ENCODE data around the gene RCOR2. TPM values are rescaled to one million over a fixed set of nuclear protein-coding genes. Genes with fewer than 3 reads are reported as not detected.

Gene RCOR2
- total RNA-seq, 1 donor from 2014 or later, result 1.3 TPM

- no peak for DNase-seq (ENCODE audit: low read depth, low spot score)
These were observed 9.0 kb downstream of the RCOR2 start for GRCh38 chr11:63907808-63908530.

- DNase-seq (ENCODE audit: low read depth, low spot score), result no peak
These were observed 9.9 kb downstream of the RCOR2 start for GRCh38 chr11:63907063-63907462.

GRCh38 chr11:63906585-63906984, 10.4 kb downstream of the RCOR2 start:
- no peak for DNase-seq (ENCODE audit: low read depth, low spot score)

GRCh38 chr11:63906087-63906486, 10.9 kb downstream of the RCOR2 start:
- no peak for DNase-seq (ENCODE audit: low read depth, low spot score)

- no peak for DNase-seq (ENCODE audit: low read depth, low spot score)
These were observed 11.8 kb downstream of the RCOR2 start for GRCh38 chr11:63905179-63905578.

- no peak for DNase-seq (ENCODE audit: low read depth, low spot score)
These were observed 12.2 kb downstream of the RCOR2 start for GRCh38 chr11:63904743-63905142.

- no peak for DNase-seq (ENCODE audit: low read depth, low spot score)
These were observed 13.1 kb downstream of the RCOR2 start for GRCh38 chr11:63903884-63904283.

GRCh38 chr11:63901660-63902059, 15.3 kb downstream of the RCOR2 start:
- DNase-seq (ENCODE audit: low read depth, low spot score), result no peak

GRCh38 chr11:63897459-63898146, 19.4 kb downstream of the RCOR2 start:
- DNase-seq (ENCODE audit: low read depth, low spot score), result no peak

- no peak for DNase-seq (ENCODE audit: low read depth, low spot score)
These were observed 20.9 kb downstream of the RCOR2 start for GRCh38 chr11:63896071-63896470.

GRCh38 chr11:63893355-63893754, 23.6 kb downstream of the RCOR2 start:
- DNase-seq (ENCODE audit: low read depth, low spot score), result no peak

GRCh38 chr11:63892228-63892627, 24.7 kb downstream of the RCOR2 start:
- no peak for DNase-seq (ENCODE audit: low read depth, low spot score)

GRCh38 chr11:63890368-63890767, 26.6 kb downstream of the RCOR2 start:
- DNase-seq (ENCODE audit: low read depth, low spot score), result no peak

GRCh38 chr11:63889344-63889743, 27.6 kb downstream of the RCOR2 start:
- DNase-seq (ENCODE audit: low read depth, low spot score), result no peak

GRCh38 chr11:63888170-63889086, 28.5 kb downstream of the RCOR2 start:
- no peak for DNase-seq (ENCODE audit: low read depth, low spot score)

GRCh38 chr11:63887386-63887999, 29.5 kb downstream of the RCOR2 start:
- DNase-seq (ENCODE audit: low read depth, low spot score), result no peak

- no peak for DNase-seq (ENCODE audit: low read depth, low spot score)
These were observed 32.6 kb downstream of the RCOR2 start for GRCh38 chr11:63884196-63884932.

GRCh38 chr11:63883791-63884190, 33.2 kb downstream of the RCOR2 start:
- no peak for DNase-seq (ENCODE audit: low read depth, low spot score)

- no peak for DNase-seq (ENCODE audit: low read depth, low spot score)
These were observed 34.3 kb downstream of the RCOR2 start for GRCh38 chr11:63882555-63883242.

- no peak for DNase-seq (ENCODE audit: low read depth, low spot score)
These were observed 36.6 kb downstream of the RCOR2 start for GRCh38 chr11:63880403-63880790.

Data from pulmonary artery endothelial cell (primary cell).